ENCODE data around the gene TXN2.
"Not testable (repeated sequence)": the region's sequence is repeated elsewhere in the genome, so short reads cannot be mapped to it uniquely, and the experiment has no call there.

TXN2 gene

GRCh38 chr22:36522662-36523061 lies 41.2 kb upstream of the TXN2 start:
- no peak overlapping the region for H3K27ac ChIP-seq (replicated peaks)
- no peak for DNase-seq (ENCODE audit: low read depth in 1 of 2, low spot score in 1 of 2)
- H3K27me3 ChIP-seq (ENCODE audit: insufficient read depth, poor library complexity, severe bottlenecking): no peaks in the 10 kb centered on the region
- no peak overlapping the region for H3K4me3 ChIP-seq (replicated peaks; ENCODE audit: insufficient read depth, low read length)
- TF ChIP-seq SPI1 (IDR thresholded peaks at IDR 0.05; ENCODE audit: borderline replicate concordance, low read depth) (peak; percentile 29; the same call in 1 of the 2 replicates), POLR2AphosphoS5 (IDR thresholded peaks at IDR 0.05; ENCODE audit: low read depth) (no peak), GABPA (IDR thresholded peaks at IDR 0.05; ENCODE audit: low read depth) (no peak), CTCF (IDR thresholded peaks at IDR 0.05; ENCODE audit: insufficient read depth, low read length) (no peak)

GRCh38 chr22:36520423-36520822 lies 39.0 kb upstream of the TXN2 start:
- H3K27ac ChIP-seq (replicated peaks): no peak overlapping the region
- no peaks in the 10 kb centered on the region for H3K27me3 ChIP-seq (ENCODE audit: insufficient read depth, poor library complexity, severe bottlenecking)
- no peak for DNase-seq (ENCODE audit: low read depth in 1 of 2, low spot score in 1 of 2)
- no peak for TF ChIP-seq CTCF (IDR thresholded peaks at IDR 0.05; ENCODE audit: insufficient read depth, low read length)
- no peak for TF ChIP-seq GABPA (IDR thresholded peaks at IDR 0.05; ENCODE audit: low read depth)
- no peak overlapping the region for H3K4me3 ChIP-seq (replicated peaks; ENCODE audit: insufficient read depth, low read length)

- not testable (repeated sequence) for H3K27me3 ChIP-seq (ENCODE audit: insufficient read depth, poor library complexity, severe bottlenecking); H3K27ac ChIP-seq (replicated peaks); H3K4me3 ChIP-seq (replicated peaks; ENCODE audit: insufficient read depth, low read length); DNase-seq (ENCODE audit: low read depth in 1 of 2, low spot score in 1 of 2)
- TF ChIP-seq SPI1 (IDR thresholded peaks at IDR 0.05; ENCODE audit: borderline replicate concordance, low read depth): peak; percentile 21; the same call in 1 of the 2 replicates
Measured at GRCh38 chr22:36519906-36520305, 38.5 kb upstream of the TXN2 start.

GRCh38 chr22:36514766-36515165 lies 33.3 kb upstream of the TXN2 start:
- no peak overlapping the region for H3K4me3 ChIP-seq (replicated peaks; ENCODE audit: insufficient read depth, low read length)
- no peak overlapping the region for H3K27ac ChIP-seq (replicated peaks)
- H3K27me3 ChIP-seq (ENCODE audit: insufficient read depth, poor library complexity, severe bottlenecking): no peaks in the 10 kb centered on the region
- TF ChIP-seq CTCF (IDR thresholded peaks at IDR 0.05; ENCODE audit: insufficient read depth, low read length): no peak
- TF ChIP-seq POLR2AphosphoS5 (IDR thresholded peaks at IDR 0.05; ENCODE audit: low read depth): no peak
- no peak for TF ChIP-seq SPI1 (IDR thresholded peaks at IDR 0.05; ENCODE audit: borderline replicate concordance, low read depth)
- no peak for TF ChIP-seq REST (IDR thresholded peaks at IDR 0.05; ENCODE audit: insufficient replicate concordance, low read depth)
- TF ChIP-seq GABPA (IDR thresholded peaks at IDR 0.05; ENCODE audit: low read depth): no peak
- no peak for DNase-seq (ENCODE audit: low read depth in 1 of 2, low spot score in 1 of 2)

- Histone ChIP-seq H3K4me3 (replicated peaks; ENCODE audit: insufficient read depth, low read length) (no peak overlapping the region), H3K27me3 (ENCODE audit: insufficient read depth, poor library complexity, severe bottlenecking) (no peaks in the 10 kb centered on the region), H3K27ac (replicated peaks) (no peak overlapping the region)
- no peak for DNase-seq (ENCODE audit: low read depth in 1 of 2, low spot score in 1 of 2)
- TF ChIP-seq POLR2AphosphoS5 (IDR thresholded peaks at IDR 0.05; ENCODE audit: low read depth) (no peak), REST (IDR thresholded peaks at IDR 0.05; ENCODE audit: insufficient replicate concordance, low read depth) (no peak), GABPA (IDR thresholded peaks at IDR 0.05; ENCODE audit: low read depth) (no peak), SPI1 (IDR thresholded peaks at IDR 0.05; ENCODE audit: borderline replicate concordance, low read depth) (no peak), CTCF (IDR thresholded peaks at IDR 0.05; ENCODE audit: insufficient read depth, low read length) (no peak)
Measured at GRCh38 chr22:36512991-36513390, 31.6 kb upstream of the TXN2 start.

Measured in HL-60 (cell line).